Mesenchymal stem cell (in vitro differentiated cells and primary cell): ENCODE results near the gene MCM3AP.
"Not testable (repeated sequence)": the region's sequence is repeated elsewhere in the genome, so short reads cannot be mapped to it uniquely, and the experiment has no call there.

ENCODE experiments used
- DNase-seq: peaks from one replicate; pipeline ENCODE4 v3.0.0-alpha.2; 2013
- H2AFZ ChIP-seq: one replicate; pipeline ENCODE4 v1.6.1; 2013; ENCODE audit warnings: low read depth, mild to moderate bottlenecking, control low read depth, inconsistent platforms, low read length, moderate library complexity
- H2AK5ac ChIP-seq: 2 replicates; pipeline ENCODE4 v1.6.1; 2013; ENCODE audit warnings: low read length, moderate library complexity, mild to moderate bottlenecking, inconsistent platforms; ENCODE audit not compliant: severe bottlenecking
- H2BK120ac ChIP-seq: one replicate; pipeline ENCODE4 v1.6.1; 2013; ENCODE audit warnings: low read depth, mild to moderate bottlenecking, inconsistent platforms, low read length, moderate library complexity
- H2BK12ac ChIP-seq, 2 experiments: one replicate each; pipeline ENCODE4 v1.6.1; 2013; ENCODE audit warnings: inconsistent platforms in 2 of 2, low read length in 2 of 2, mild to moderate bottlenecking in 2 of 2, moderate library complexity in 2 of 2, control low read depth in 1 of 2
- H2BK15ac ChIP-seq: one replicate; pipeline ENCODE4 v1.6.1; 2013; ENCODE audit warnings: mild to moderate bottlenecking, low read depth, inconsistent platforms; ENCODE audit not compliant: poor library complexity, severe bottlenecking
- H2BK5ac ChIP-seq: 2 replicates; pipeline ENCODE4 v1.6.1; 2013; ENCODE audit warnings: low read depth, mild to moderate bottlenecking, low read length, control low read depth, inconsistent platforms; ENCODE audit not compliant: poor library complexity, severe bottlenecking
- H3K14ac ChIP-seq, 2 experiments: one replicate each; pipeline ENCODE4 v1.6.1; 2013; ENCODE audit warnings: inconsistent platforms in 2 of 2, low read length in 2 of 2, control low read depth in 1 of 2, mild to moderate bottlenecking in 1 of 2, moderate library complexity in 1 of 2
- H3K18ac ChIP-seq, 2 experiments: one replicate each; pipeline ENCODE4 v1.6.1; 2013; ENCODE audit warnings: inconsistent platforms in 2 of 2, low read length in 2 of 2, control low read depth in 1 of 2, low read depth in 1 of 2, mild to moderate bottlenecking in 1 of 2
- H3K23ac ChIP-seq, 2 experiments: one replicate each; pipeline ENCODE4 v1.6.1; 2013; ENCODE audit warnings: inconsistent platforms in 2 of 2, low read length in 2 of 2, mild to moderate bottlenecking in 2 of 2, moderate library complexity in 2 of 2, control low read depth in 1 of 2
- H3K27ac ChIP-seq: 2 replicates; pipeline ENCODE4 v1.5.1; 2013; ENCODE audit warnings: mild to moderate bottlenecking, moderate library complexity, low read length, control low read depth, inconsistent platforms; ENCODE audit not compliant: poor library complexity, severe bottlenecking
- H3K27me3 ChIP-seq, 2 experiments: 2 replicates each; pipeline versions ENCODE4 v1.6.1 to v1.7.0; 2013; ENCODE audit warnings: low read length in 2 of 2, mild to moderate bottlenecking in 2 of 2, moderate library complexity in 2 of 2, control low read depth in 1 of 2, inconsistent platforms in 1 of 2; ENCODE audit not compliant: control insufficient read depth in 1 of 2, insufficient read depth in 1 of 2
- H3K36me3 ChIP-seq, 2 experiments: 2 replicates each; pipeline versions ENCODE4 v1.6.1 to v1.7.0; 2013; ENCODE audit warnings: low read length in 2 of 2, control low read depth in 1 of 2, inconsistent platforms in 1 of 2, low read depth in 1 of 2, mild to moderate bottlenecking in 1 of 2; ENCODE audit not compliant: insufficient read depth in 2 of 2, control insufficient read depth in 1 of 2
- H3K4ac ChIP-seq, 2 experiments: one replicate each; pipeline ENCODE4 v1.6.1; 2013; ENCODE audit warnings: inconsistent platforms in 2 of 2, low read length in 2 of 2, mild to moderate bottlenecking in 2 of 2, moderate library complexity in 2 of 2, control low read depth in 1 of 2, low read depth in 1 of 2
- H3K4me1 ChIP-seq: 2 replicates; pipeline ENCODE4 v1.6.1; 2013; ENCODE audit warnings: low read depth, low read length, control low read depth; ENCODE audit not compliant: control insufficient read depth, insufficient read depth
- H3K4me2 ChIP-seq: 2 replicates; pipeline ENCODE4 v1.6.1; 2013; ENCODE audit warnings: low read length, mild to moderate bottlenecking, inconsistent platforms; ENCODE audit not compliant: poor library complexity, severe bottlenecking
- H3K4me3 ChIP-seq, 2 experiments: 2 replicates each; pipeline versions ENCODE4 v1.5.1 to v1.7.0; 2013; ENCODE audit warnings: low read length in 2 of 2, mild to moderate bottlenecking in 2 of 2, control low read depth in 1 of 2, low read depth in 1 of 2; ENCODE audit not compliant: insufficient read depth in 1 of 2
- H3K79me1 ChIP-seq: replicated peaks from 2 replicates; pipeline ENCODE4 v1.6.1; 2013; ENCODE audit warnings: mild to moderate bottlenecking, control low read depth, low read length, inconsistent platforms; ENCODE audit not compliant: poor library complexity, severe bottlenecking
- H3K9ac ChIP-seq: 2 replicates; pipeline ENCODE4 v1.7.0; 2013; ENCODE audit warnings: mild to moderate bottlenecking, low read length, moderate library complexity
- H3K9me3 ChIP-seq: 2 replicates; pipeline ENCODE4 v1.7.0; 2013; ENCODE audit warnings: mild to moderate bottlenecking, low read length; ENCODE audit not compliant: control insufficient read depth
- H4K8ac ChIP-seq: one replicate; pipeline ENCODE4 v1.6.1; 2013; ENCODE audit warnings: inconsistent platforms, mild to moderate bottlenecking, low read length, moderate library complexity
- H4K91ac ChIP-seq: one replicate; pipeline ENCODE4 v1.6.1; 2013; ENCODE audit warnings: mild to moderate bottlenecking, low read length, inconsistent platforms
- WGBS: methylation state at CpG from one replicate; pipeline ENCODE4 v1.1.7; 2013; ENCODE audit warnings: mixed read lengths; 5-methylcytosine and 5-hydroxymethylcytosine counted together

MCM3AP gene

DNA sequence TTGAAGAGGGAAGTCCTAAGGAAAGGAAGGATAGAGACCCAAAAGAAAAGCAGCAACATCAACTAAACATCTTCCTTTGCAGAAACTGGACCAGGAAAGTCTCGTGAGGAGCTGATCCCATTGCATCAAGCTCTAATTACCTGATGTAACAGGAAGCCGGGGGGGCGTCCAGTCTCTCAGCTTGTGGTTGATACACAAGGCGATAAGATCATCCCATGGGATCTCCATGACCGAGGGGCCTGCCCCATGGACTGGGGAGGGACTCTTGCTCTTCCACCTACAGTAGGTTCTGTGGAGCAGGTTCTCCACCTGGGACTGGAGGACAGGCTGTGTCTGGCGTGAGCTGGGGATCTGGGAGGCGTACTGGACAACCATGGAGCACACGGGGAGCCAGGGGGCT, 42.1 kb downstream of the MCM3AP start:
- Histone ChIP-seq H3K4me2 (no peak overlapping the region), H2AK5ac (no peak overlapping the region), H3K4me1 (peaks cover 3% of the 10 kb centered on the region), H3K4me3 (no peak overlapping the region), H3K23ac (no peak overlapping the region), H2BK5ac (no peak overlapping the region), H3K36me3 (peaks cover 62 to 96% of the 10 kb centered on the region in 2 experiments), H4K91ac (no peak overlapping the region), H3K27me3 (no peaks in the 10 kb centered on the region), H3K4ac (no peak overlapping the region), H3K18ac (no peak overlapping the region), H2BK15ac (no peak overlapping the region), H2BK12ac (no peak overlapping the region), H3K27ac (no peak overlapping the region), H2BK120ac (no peak overlapping the region), H3K79me1 (peaks cover 36% of the 10 kb centered on the region), H3K9me3 (no peaks in the 10 kb centered on the region), H2AFZ (no peak overlapping the region), H3K9ac (no peak overlapping the region), H3K14ac (no peak overlapping the region), H4K8ac (no peak overlapping the region)
- no peak for DNase-seq
- 95% methylated on average over 8 of the region's 8 CpGs for WGBS

DNA sequence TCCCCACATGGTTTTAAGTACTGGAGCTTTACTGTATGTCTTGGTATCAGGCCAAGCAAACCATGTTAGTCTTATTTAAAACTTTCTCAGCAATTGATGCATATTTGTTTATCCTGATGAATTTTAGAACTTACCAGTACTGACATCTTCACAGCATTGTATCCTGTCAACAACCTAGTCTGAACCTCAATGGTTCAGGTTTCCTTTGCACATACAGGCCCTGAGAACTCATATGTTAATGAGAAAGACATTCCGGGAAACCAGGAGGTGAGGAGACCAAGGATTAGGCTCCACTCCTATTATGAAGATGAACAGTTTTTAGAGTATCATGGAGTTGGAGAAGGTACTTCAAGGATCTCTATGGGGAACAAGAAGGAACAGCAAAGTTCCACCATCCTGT, 43.8 kb downstream of the MCM3AP start:
- not testable (repeated sequence) for H3K9me3 ChIP-seq, H3K4me2 ChIP-seq, H3K18ac ChIP-seq, H2BK120ac ChIP-seq, H3K4me1 ChIP-seq, H2BK5ac ChIP-seq, H3K4ac ChIP-seq, H2AK5ac ChIP-seq, H3K27me3 ChIP-seq, H4K8ac ChIP-seq, H3K14ac ChIP-seq, H4K91ac ChIP-seq, DNase-seq, H2BK15ac ChIP-seq, H3K27ac ChIP-seq, H3K9ac ChIP-seq, H3K4me3 ChIP-seq, H2BK12ac ChIP-seq, H2AFZ ChIP-seq, H3K23ac ChIP-seq
- H3K36me3 ChIP-seq: peaks cover 55 to 91% of the 10 kb centered on the region in 2 experiments
- WGBS: 94% methylated on average over 1 of the region's 1 CpG
- H3K79me1 ChIP-seq: peaks cover 29% of the 10 kb centered on the region

DNA sequence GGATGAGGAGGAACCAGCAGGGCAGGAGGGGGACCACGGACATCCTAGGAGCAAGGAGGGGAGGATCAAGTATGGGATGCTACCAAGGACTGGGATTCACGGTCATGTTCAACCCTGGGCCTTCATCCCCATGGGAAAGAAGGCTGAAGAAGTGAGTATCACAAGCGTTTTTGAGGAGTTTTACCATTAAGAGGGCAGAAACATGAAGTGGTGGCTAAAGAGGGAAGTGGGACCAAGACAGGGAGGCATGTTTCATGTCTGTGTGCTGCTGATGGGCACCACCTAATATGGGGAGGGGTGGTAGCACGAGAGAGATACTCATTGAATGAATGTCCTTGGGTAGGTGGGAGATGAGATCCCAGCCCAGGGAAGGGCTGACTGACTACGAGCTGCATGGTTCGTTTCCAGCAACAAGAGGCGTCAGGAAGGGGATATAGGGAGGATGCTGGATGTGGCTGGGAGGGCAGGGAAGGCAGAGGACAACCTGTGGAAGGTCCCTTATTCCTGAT, 45.5 kb downstream of the MCM3AP start:
- no peak overlapping the region for H3K23ac ChIP-seq
- DNase-seq: no peak
- no peak overlapping the region for H3K18ac ChIP-seq
- H2AFZ ChIP-seq: no peak overlapping the region
- no peak overlapping the region for H3K27ac ChIP-seq
- H3K4ac ChIP-seq: no peak overlapping the region
- no peak overlapping the region for H3K4me2 ChIP-seq
- no peaks in the 10 kb centered on the region for H3K9me3 ChIP-seq
- H3K4me3 ChIP-seq: no peak overlapping the region
- H3K36me3 ChIP-seq: peaks cover 52 to 91% of the 10 kb centered on the region in 2 experiments
- H4K91ac ChIP-seq: no peak overlapping the region
- H3K4me1 ChIP-seq: no peaks in the 10 kb centered on the region
- 97% methylated on average over 7 of the region's 7 CpGs for WGBS
- no peak overlapping the region for H2BK15ac ChIP-seq
- H3K27me3 ChIP-seq: no peaks in the 10 kb centered on the region
- H2BK5ac ChIP-seq: no peak overlapping the region
- H2BK120ac ChIP-seq: no peak overlapping the region
- no peak overlapping the region for H2BK12ac ChIP-seq
- H3K14ac ChIP-seq: no peak overlapping the region
- no peak overlapping the region for H2AK5ac ChIP-seq
- H3K9ac ChIP-seq: no peak overlapping the region
- H4K8ac ChIP-seq: no peak overlapping the region
- H3K79me1 ChIP-seq: peaks cover 27% of the 10 kb centered on the region

DNA sequence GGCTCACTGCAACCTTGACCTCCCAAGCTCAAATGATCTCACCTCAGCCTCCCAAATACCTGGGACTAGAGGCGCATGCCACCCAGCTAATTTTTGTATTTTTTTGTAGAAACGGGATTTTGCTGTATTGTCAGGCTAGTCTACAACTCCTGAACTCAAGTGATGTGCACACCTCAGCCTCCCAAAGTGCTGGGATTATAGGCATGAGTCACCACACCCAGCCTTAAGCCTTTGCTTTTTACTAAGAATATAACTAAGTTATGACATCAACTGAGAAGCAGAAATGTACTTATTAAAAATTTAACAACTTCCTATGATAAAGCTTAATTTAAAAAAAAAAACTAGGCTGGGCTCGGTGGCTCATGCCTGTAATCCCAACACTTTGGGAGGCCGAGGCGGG, 47.9 kb downstream of the MCM3AP start:
- no peak overlapping the region for H3K9ac ChIP-seq
- no peak overlapping the region for H3K23ac ChIP-seq
- peaks cover 44 to 91% of the 10 kb centered on the region in 2 experiments for H3K36me3 ChIP-seq
- no peak overlapping the region for H2BK12ac ChIP-seq
- H2BK15ac ChIP-seq: no peak overlapping the region
- no peak overlapping the region for H3K18ac ChIP-seq
- H2BK120ac ChIP-seq: no peak overlapping the region
- no peak overlapping the region for H3K14ac ChIP-seq
- WGBS: 99% methylated on average over 4 of the region's 5 CpGs
- no peak overlapping the region for H4K8ac ChIP-seq
- H3K4me2 ChIP-seq: no peak overlapping the region
- H3K79me1 ChIP-seq: peaks cover 30% of the 10 kb centered on the region
- H3K9me3 ChIP-seq: no peaks in the 10 kb centered on the region
- no peaks in the 10 kb centered on the region for H3K4me1 ChIP-seq
- no peak overlapping the region for H2AFZ ChIP-seq
- H3K4me3 ChIP-seq: no peak overlapping the region
- no peak overlapping the region for H4K91ac ChIP-seq
- H2BK5ac ChIP-seq: no peak overlapping the region
- DNase-seq: no peak
- no peaks in the 10 kb centered on the region for H3K27me3 ChIP-seq
- no peak overlapping the region for H3K4ac ChIP-seq
- H3K27ac ChIP-seq: no peak overlapping the region
- H2AK5ac ChIP-seq: no peak overlapping the region
